ENCODE data around the gene PIGQ. TPM values are rescaled to one million over a fixed set of nuclear protein-coding genes. Genes with fewer than 3 reads are reported as not detected.

PIGQ gene
- polyA plus RNA-seq, 2 of the 4 experiments (the other 2 are of a cell fraction), result 13.2 to 31.2 TPM

DNA sequence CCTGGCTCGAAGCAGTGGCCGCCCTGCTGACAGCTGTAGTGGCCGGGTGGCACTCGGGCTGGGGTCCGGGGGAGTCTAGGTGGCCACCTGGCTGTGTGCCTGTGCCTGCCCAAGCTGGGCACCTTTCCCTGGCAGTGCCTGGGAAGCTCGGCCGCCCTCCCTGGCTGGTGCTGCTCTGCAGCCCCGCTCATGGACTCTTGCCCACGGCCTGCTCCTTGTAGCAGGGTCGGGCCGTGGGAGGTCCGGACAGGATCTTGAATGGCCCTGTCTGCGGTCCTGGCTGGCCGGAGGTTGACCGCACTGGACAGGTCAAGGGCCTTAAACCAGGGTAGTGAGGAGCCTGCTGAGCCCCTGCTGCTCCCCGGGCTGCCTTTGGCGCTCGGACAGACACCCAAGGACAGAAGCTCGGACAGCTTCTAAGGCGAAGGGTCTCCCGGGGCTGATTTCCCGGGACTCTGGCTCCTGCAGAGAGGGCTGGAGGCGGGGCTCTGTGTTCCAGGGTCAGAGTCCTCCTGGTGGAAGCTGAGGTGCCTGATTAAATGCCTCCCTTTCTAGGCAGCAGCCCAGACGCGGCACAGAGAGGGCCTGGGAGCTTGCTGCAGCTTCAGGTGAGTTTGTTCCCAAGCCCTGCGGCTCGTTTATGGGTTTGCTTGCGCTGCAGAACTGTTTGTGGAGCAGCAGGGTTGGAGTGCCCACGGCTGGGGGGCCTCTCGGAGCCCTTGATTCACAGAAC is 36.2 kb upstream of the PIGQ start:
- TF ChIP-seq SMC3 (IDR thresholded peaks at IDR 0.05) (no peak), PBX3 (IDR thresholded peaks at IDR 0.05) (no peak), KDM5A (IDR thresholded peaks at IDR 0.05) (no peak), TP53 (CRISPR knock-in tag; IDR thresholded peaks at IDR 0.05) (no peak), NPAS2 (CRISPR knock-in tag; IDR thresholded peaks at IDR 0.05; ENCODE audit: borderline replicate concordance) (no peak), CBX2 (IDR thresholded peaks at IDR 0.05; ENCODE audit: borderline replicate concordance, low read depth) (no peak), ESRRA (IDR thresholded peaks at IDR 0.05; ENCODE audit: borderline replicate concordance, low read length) (no peak), MAZ (IDR thresholded peaks at IDR 0.05; ENCODE audit: borderline replicate concordance, low read depth, low read length) (no peak), SREBF2 (IDR thresholded peaks at IDR 0.05) (no peak), HDAC2 (IDR thresholded peaks at IDR 0.05) (no peak)
- Histone ChIP-seq H3K27ac (peak overlapping the region in 1 of 2 experiments; percentile 73; a peak in 3 of 6 replicates), H3K9me3 (no peaks in the 10 kb centered on the region), H3K4me3 (no peak overlapping the region), H3K4me2 (peak overlapping the region; percentile 55), H3K4me1 (peaks cover 45% of the 10 kb centered on the region)
- ChIA-PET CTCF (interaction anchor here (1.0 to 1.6 kb wide), 6 partner anchors 7 to 135 kb away, joined by 3 to 5 read pairs (median 4); no protein-coding TSS in a partner anchor), POLR2A (interaction anchor here (1.4 kb wide), 1 partner anchor 9 kb away, joined by 4 read pairs; no protein-coding TSS in a partner anchor)
- WGBS (ENCODE audit: missing lambda C conversion rate), result 73% methylated on average over 19 of the region's 30 CpGs
- peak; percentile 28 to 65; a peak in 3 of 6 replicates for ATAC-seq
- no peak for DNase-seq (ENCODE audit: low read depth in 1 of 2, low spot score in 1 of 2)
- no peak for FAIRE-seq

DNA sequence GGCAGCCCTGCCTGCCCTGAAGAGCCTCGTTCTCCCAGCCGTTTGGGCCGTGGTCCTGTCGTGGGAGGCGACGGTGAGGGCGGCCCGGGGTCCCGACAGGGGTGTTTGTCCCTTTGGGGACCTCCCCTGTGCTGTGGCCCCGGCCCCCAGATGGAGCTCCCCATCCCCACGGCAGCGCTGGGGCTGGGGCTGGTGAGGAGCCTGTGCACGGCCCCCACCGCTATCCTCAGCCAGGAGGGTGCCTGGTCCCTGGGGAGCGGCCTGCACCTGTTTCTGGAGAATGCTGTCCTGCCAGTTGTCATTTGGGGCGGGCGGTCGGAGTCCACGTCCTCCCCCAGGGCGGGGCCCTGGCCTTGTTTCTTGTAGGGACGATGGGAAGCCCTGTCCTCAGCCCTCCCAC is 35.6 kb upstream of the PIGQ start:
- peak overlapping the region; percentile 55 for H3K4me2 ChIP-seq

More for the DNA sequence above, 35.6 kb upstream of the PIGQ start:
- TF ChIP-seq POLR2AphosphoS2 (conservative IDR thresholded peaks at IDR 0.05; ENCODE audit: low read length) (no peak), MYC (IDR thresholded peaks at IDR 0.05; ENCODE audit: borderline replicate concordance, low read length) (no peak), NR3C1 (IDR thresholded peaks at IDR 0.05) (no peak), ELK1 (IDR thresholded peaks at IDR 0.05; ENCODE audit: low read depth, low read length) (no peak), EP300 (IDR thresholded peaks at IDR 0.05) (no peak), CTCF (IDR thresholded peaks at IDR 0.05) (no peak), RARB (CRISPR knock-in tag; IDR thresholded peaks at IDR 0.05) (no peak), MAFK (IDR thresholded peaks at IDR 0.05; ENCODE audit: partially characterized antibody) (no peak), SREBF2 (IDR thresholded peaks at IDR 0.05) (no peak), FOXS1 (CRISPR knock-in tag; IDR thresholded peaks at IDR 0.05) (no peak), CBX2 (IDR thresholded peaks at IDR 0.05; ENCODE audit: borderline replicate concordance, low read depth) (no peak), HDAC2 (IDR thresholded peaks at IDR 0.05) (no peak), ZSCAN20 (CRISPR knock-in tag; IDR thresholded peaks at IDR 0.05) (no peak), FOSL2 (IDR thresholded peaks at IDR 0.05) (no peak), FOSL2 (CRISPR knock-in tag; IDR thresholded peaks at IDR 0.05) (no peak), FOSB (CRISPR knock-in tag; IDR thresholded peaks at IDR 0.05) (no peak), MAX (IDR thresholded peaks at IDR 0.05) (no peak), HOXB13 (CRISPR knock-in tag; IDR thresholded peaks at IDR 0.05; ENCODE audit: low read depth) (no peak)
- TF ChIP-seq, protein P1, sequence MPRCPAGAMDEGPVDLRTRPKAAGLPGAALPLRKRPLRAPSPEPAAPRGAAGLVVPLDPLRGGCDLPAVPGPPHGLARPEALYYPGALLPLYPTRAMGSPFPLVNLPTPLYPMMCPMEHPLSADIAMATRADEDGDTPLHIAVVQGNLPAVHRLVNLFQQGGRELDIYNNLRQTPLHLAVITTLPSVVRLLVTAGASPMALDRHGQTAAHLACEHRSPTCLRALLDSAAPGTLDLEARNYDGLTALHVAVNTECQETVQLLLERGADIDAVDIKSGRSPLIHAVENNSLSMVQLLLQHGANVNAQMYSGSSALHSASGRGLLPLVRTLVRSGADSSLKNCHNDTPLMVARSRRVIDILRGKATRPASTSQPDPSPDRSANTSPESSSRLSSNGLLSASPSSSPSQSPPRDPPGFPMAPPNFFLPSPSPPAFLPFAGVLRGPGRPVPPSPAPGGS (IDR thresholded peaks at IDR 0.05), result no peak
- peaks cover 42% of the 10 kb centered on the region for H3K4me1 ChIP-seq
- DNase-seq (ENCODE audit: low read depth in 1 of 2, low spot score in 1 of 2) (no peak), FAIRE-seq (no peak), ATAC-seq (no peak; a peak in 1 of 6 replicates)
- WGBS (ENCODE audit: missing lambda C conversion rate), result 74% methylated on average over 6 of the region's 21 CpGs
- H3K9me3 ChIP-seq, result no peaks in the 10 kb centered on the region
- ChIA-PET POLR2A (interaction anchor here (1.4 kb wide), 1 partner anchor 9 kb away, joined by 4 read pairs; no protein-coding TSS in a partner anchor), CTCF (interaction anchor here (1.0 to 1.6 kb wide), 5 partner anchors 8 to 136 kb away, joined by 3 to 5 read pairs (median 3); no protein-coding TSS in a partner anchor)
- no peak overlapping the region for H3K4me3 ChIP-seq
- peak overlapping the region in 1 of 2 experiments; percentile 73; a peak in 3 of 6 replicates for H3K27ac ChIP-seq
